Thyroid gland (tissue), 4 donors: ENCODE data around the gene KLF3. TPM values are rescaled to one million over a fixed set of nuclear protein-coding genes. Genes with fewer than 3 reads are reported as not detected.

Experiments
- DNase-seq, 2 donors: peaks; one replicate each; pipeline ENCODE4 v3.0.0-alpha.2; 2019
- H3K27ac ChIP-seq, 3 donors: fragments of 200-600 bp; sonication (generic); 1 replicate in 2 of 3; 2 replicates in 1 of 3; pipeline ENCODE4 v1.5.1; 2016 to 2019; ENCODE audit warnings: mild to moderate bottlenecking in 1 of 3, moderate library complexity in 1 of 3
- H3K27me3 ChIP-seq: fragments of 200-600 bp; sonication (generic); one replicate; pipeline ENCODE4 v1.5.1; 2019
- H3K36me3 ChIP-seq, 2 donors: fragments of 200-600 bp; sonication (generic); one replicate each; pipeline ENCODE4 v1.5.1; 2016 to 2019
- H3K4me1 ChIP-seq, 2 donors: fragments of 200-600 bp; sonication (generic); one replicate each; pipeline ENCODE4 v1.5.1; 2017 to 2019
- H3K4me3 ChIP-seq, 3 donors: fragments of 200-600 bp; sonication (generic); replicated peaks in 1 of 3; 1 replicate in 2 of 3; 2 replicates in 1 of 3; pipeline ENCODE4 v1.5.1; 2016; ENCODE audit warnings: mild to moderate bottlenecking in 1 of 3
- H3K9me3 ChIP-seq: fragments of 200-600 bp; sonication (generic); one replicate; pipeline ENCODE4 v1.5.1; 2017
- CTCF ChIP-seq, 6 experiments: fragments of 200-600 bp in 3 of 6; fragments of 450-650 bp in 3 of 6; sonication (generic) in 3 of 6; IDR thresholded peaks; one replicate each; pipeline ENCODE4 v1.5.1; 2016 to 2019; ENCODE audit warnings: antibody characterized with exemption in 6 of 6, mild to moderate bottlenecking in 2 of 6, inconsistent platforms in 1 of 6, moderate library complexity in 1 of 6
- POLR2A ChIP-seq, 2 donors: fragments of 450-650 bp; IDR thresholded peaks; one replicate each; pipeline ENCODE4 v1.6.1; 2017; ENCODE audit warnings: antibody characterized with exemption in 2 of 2, mild to moderate bottlenecking in 2 of 2, moderate library complexity in 1 of 2
- WGBS, 2 donors: methylation state at CpG; one replicate each; pipeline ENCODE4 v1.1.5; 2017; 5-methylcytosine and 5-hydroxymethylcytosine counted together
- intact Hi-C: fragments of 100-400 bp; cut with DNase I; formaldehyde crosslinking; loops from one replicate; pipeline ENCODE4 v1.15.1; 2023
- total RNA-seq, 4 donors: library from RNA; depleted of rRNA; stranded (reverse); fragments of >200 nt; gene quantifications; one replicate each; pipeline ENCODE4 v1.2.3, GENCODE V29; 2016

Gene KLF3
- total RNA-seq, 4 donors from 2014 or later = 60.4 to 71.2 (median 64.8) TPM

DNA sequence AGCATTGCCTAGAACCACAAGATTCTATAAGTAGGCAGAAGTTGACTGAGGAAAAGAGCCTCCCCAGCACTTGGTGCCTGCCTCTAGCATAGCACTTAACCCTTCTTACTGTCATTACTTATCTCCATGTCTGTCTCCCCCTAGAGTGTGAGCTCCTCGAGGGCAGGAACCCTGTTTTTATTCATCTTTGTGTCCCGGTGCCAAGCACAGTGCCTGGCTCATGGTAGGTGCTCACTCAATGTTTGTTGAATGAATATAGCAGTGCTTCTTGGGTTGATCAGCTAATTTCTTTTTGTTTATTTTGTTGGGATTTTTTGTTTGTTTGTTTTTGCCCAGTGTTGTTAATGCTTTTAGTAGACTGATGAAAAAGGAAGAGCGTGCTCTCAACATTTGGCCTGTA is 30.3 kb downstream of the KLF3 start:
- H3K4me1 ChIP-seq = no peaks in the 10 kb centered on the region
- no peak for DNase-seq
- 91 to 95% methylated on average over 3 of the region's 3 CpGs for WGBS, 2 donors

DNA sequence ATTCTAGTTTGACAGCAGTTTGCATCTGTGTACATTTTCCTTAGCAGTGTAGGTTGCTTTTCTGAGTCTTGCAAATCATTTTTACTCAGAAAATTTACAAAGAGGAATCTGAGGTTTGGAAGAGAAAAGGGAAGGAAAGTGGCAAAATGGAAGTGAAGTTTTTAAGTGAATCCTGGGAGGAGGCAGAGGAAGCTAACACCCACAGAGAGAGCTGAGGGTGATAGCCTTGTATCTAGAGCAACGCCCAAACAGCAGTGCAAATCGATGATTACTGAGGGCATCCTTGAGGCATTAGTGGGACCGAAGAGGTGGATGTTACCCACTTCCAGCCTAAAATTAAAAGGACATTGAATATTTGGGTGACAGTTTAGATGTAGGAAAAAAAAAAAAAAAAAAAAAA is 31.8 kb downstream of the KLF3 start:
- Histone ChIP-seq H3K4me3 (no peak overlapping the region), H3K27ac (no peak overlapping the region), H3K27me3 (no peaks in the 10 kb centered on the region), H3K9me3 (no peaks in the 10 kb centered on the region), H3K4me1 (no peaks in the 10 kb centered on the region), H3K36me3 (peaks cover 39 to 62% of the 10 kb centered on the region in 2 donors)
- 84 to 87% methylated on average over 3 of the region's 3 CpGs for whole genome bisulfite sequencing, 2 donors
- TF ChIP-seq POLR2A (IDR thresholded peaks at IDR 0.05) (no peak), CTCF (IDR thresholded peaks at IDR 0.05) (no peak)
- no peak for DNase-seq
- intact Hi-C loops = no loop called here

More for the DNA sequence above, 30.3 kb downstream of the KLF3 start:
- Histone ChIP-seq H3K36me3 (peaks cover 54 to 77% of the 10 kb centered on the region in 2 donors), H3K4me3 (no peak overlapping the region), H3K9me3 (no peaks in the 10 kb centered on the region), H3K27me3 (no peaks in the 10 kb centered on the region), H3K27ac (no peak overlapping the region)
- TF ChIP-seq CTCF (IDR thresholded peaks at IDR 0.05) = no peak
- TF ChIP-seq POLR2A (IDR thresholded peaks at IDR 0.05) = no peak
- intact Hi-C loops = no loop called here

DNA sequence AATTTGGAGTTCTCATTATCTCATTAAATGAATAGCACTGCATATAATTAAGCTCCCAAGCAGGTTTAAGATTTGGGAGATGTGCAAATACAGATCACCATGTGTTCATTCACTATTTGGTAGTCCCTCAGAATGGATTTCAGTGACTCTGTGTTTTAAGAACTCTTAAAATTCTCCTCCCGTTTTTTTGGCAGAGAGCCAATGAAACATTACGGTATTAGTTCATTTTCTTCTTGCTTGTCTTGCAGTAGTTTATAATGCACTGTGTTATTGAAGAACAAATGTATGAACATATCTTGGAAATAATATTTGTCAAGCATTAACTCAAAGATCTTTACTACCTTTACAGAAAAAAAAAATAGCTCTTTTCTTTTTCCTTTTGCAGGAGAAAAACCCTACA is 32.7 kb downstream of the KLF3 start:
- Histone ChIP-seq H3K27me3 (no peaks in the 10 kb centered on the region), H3K4me3 (no peak overlapping the region), H3K9me3 (no peaks in the 10 kb centered on the region), H3K4me1 (no peaks in the 10 kb centered on the region), H3K27ac (no peak overlapping the region), H3K36me3 (peaks cover 31 to 53% of the 10 kb centered on the region in 2 donors)
- intact Hi-C loops = no loop called here
- 3 to 11% methylated on average over 2 of the region's 2 CpGs for WGBS, 2 donors
- TF ChIP-seq CTCF (IDR thresholded peaks at IDR 0.05) (no peak), POLR2A (IDR thresholded peaks at IDR 0.05) (no peak)
- no peak for DNase-seq

GRCh38 chr4:38698176-38698575 is 34.2 kb downstream of the KLF3 start:
- H3K4me3 ChIP-seq = no peak overlapping the region
- WGBS, 2 donors = 97 to 100% methylated on average over 1 of the region's 1 CpG
- H3K27ac ChIP-seq = no peak overlapping the region
- H3K4me1 ChIP-seq = no peaks in the 10 kb centered on the region
- no peak for DNase-seq
- no peaks in the 10 kb centered on the region for H3K9me3 ChIP-seq
- intact Hi-C loops = no loop called here
- TF ChIP-seq CTCF (IDR thresholded peaks at IDR 0.05) = no peak
- no peak for TF ChIP-seq POLR2A (IDR thresholded peaks at IDR 0.05)
- H3K27me3 ChIP-seq = no peaks in the 10 kb centered on the region
- peaks cover 30 to 44% of the 10 kb centered on the region in 2 donors for H3K36me3 ChIP-seq

GRCh38 chr4:38699112-38699511 is 35.1 kb downstream of the KLF3 start:
- Histone ChIP-seq H3K4me3 (no peak overlapping the region), H3K4me1 (no peaks in the 10 kb centered on the region), H3K36me3 (peaks cover 28 to 39% of the 10 kb centered on the region in 2 donors), H3K27me3 (no peaks in the 10 kb centered on the region), H3K9me3 (no peaks in the 10 kb centered on the region), H3K27ac (no peak overlapping the region)
- no peak for DNase-seq
- TF ChIP-seq POLR2A (IDR thresholded peaks at IDR 0.05) (no peak), CTCF (IDR thresholded peaks at IDR 0.05) (no peak)
- intact Hi-C loops = no loop called here
- 90 to 93% methylated on average over 2 of the region's 2 CpGs for WGBS, 2 donors
